NCI-H2107 treated with DMSO at 0.1 percent for 48 hours (cell line): ENCODE data around the gene FUNDC1.

Experiments used
- DNase-seq: peaks from one replicate; lab custom pipeline; 2025; ENCODE audit not compliant: unreplicated experiment; lab: John Stamatoyannopoulos, UW

The FUNDC1 gene

DNA sequence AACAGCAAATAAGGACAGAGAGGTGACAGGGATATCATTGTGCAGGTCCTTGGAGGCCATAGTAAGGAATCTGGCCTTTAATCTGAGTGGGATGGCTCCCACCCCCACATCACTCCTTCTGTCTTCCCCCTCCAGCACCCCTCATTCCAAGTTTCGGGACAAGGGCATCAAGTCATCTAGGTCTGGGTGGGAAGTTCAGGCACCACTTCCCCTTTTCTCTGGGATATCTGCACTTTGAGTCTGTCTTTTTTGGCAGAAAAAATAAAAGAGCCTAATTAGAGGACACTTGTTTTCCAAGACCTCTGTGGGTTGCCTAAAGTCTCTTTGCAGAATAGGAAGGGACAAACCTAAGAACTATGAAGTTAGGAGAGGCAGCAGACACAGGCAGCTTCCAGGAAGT lies 60.1 kb downstream of the FUNDC1 start:
- DNase-seq, result no peak

DNA sequence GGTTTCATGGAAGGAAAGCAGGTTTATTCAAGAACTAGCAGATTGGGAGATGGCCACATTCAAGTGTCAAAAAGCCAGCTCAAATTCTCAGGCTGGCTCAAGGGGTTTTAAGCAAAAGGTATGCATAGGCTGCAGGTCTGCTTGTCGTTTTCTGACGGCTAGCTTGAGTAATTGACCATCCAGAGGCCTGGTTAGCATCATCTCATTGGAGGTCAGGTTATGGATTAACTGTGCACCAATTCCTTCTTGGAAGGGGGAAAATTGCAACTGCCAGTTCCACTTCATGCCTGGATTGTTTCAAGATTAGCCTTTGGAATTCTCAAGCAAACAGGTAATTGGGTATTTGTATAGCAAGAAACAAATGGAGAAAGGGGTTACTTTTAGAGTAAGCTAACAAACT lies 62.1 kb downstream of the FUNDC1 start:
- DNase-seq, result no peak

DNA sequence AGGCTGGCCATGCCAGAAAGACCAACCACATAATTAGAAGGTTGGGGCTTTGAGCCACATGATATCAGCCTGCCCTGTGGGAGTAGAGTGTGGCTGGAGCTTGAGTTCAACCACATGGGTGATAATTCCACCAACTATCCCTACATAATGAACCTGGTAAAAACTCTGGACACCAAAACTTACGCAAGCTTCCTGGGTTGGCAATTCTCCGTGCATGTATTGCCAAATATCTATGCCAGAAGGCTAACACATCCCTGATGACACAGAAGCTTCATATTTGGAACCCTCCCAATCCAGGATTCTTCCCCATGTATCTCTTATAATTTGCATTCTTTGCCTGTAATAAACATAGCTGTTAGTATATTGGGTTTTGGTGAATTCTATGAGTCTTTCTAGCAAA lies 68.2 kb downstream of the FUNDC1 start:
- DNase-seq, result no peak
